ENCODE measurements around the gene SREK1IP1. TPM values are rescaled to one million over a fixed set of nuclear protein-coding genes. Genes with fewer than 3 reads are reported as not detected.

Gene SREK1IP1
- total RNA-seq, 2 experiments from 2014 or later: 20.5 to 22.9 TPM

DNA sequence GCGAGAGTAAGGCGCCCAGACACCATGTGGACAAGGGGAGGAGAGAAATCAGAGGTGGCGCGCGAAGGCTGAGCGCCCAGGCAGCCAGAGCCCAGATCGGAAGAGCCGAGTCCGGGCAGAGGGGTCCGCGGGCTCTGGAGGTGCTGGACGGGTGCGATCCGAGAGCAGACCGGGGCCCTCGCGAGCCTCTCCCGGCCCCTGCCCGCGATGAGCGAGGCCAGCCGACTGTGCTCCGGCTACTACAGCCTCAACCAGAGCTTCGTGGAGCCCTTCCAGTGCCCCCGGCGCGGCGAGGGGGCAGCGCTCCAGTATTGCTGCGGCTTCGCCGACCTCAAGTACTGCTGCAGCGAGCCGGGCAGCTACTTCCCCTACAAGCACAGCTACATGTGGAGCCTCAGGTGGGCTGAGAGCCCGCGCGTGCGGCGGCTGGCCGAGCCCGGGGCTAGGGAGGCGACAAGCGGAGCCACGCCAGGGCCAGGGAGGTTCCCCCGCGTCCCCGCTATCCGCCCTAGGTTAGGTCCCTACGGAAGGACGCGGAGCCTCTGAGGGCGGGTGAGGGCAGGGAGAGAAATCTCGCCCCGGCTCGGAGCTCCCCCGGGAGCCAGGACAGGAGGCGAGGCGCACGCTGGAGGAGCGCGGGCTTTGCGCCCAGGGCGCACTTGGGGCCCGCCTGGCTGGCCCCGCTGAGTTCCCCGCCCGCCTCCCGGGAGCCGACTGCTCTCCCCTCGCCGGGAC is 77.9 kb downstream of the SREK1IP1 start, which contains the start of gene SHISAL2B:
SHISAL2B (plus strand) TSS at position 87 of the 735 bp plus-strand sequence; CDS start at position 208, 121 bp downstream.
- DNase-seq: peak; percentile 14
- Mint-ChIP-seq H3K9me3 (peaks cover 3% of the 10 kb centered on the region), H3K36me3 (ENCODE audit: low read depth) (no peaks in the 10 kb centered on the region), H3K27me3 (peaks cover 36% of the 10 kb centered on the region), H3K4me3 (peak within 1 kb of the TSS; percentile 16), H3K27ac (no peak within 1 kb of the TSS), H3K4me1 (ENCODE audit: low read depth) (peaks cover 4% of the 10 kb centered on the region)
- ChIA-PET CTCF (interaction anchor here (0.7 kb wide), 1 partner anchor 9 kb away, joined by 3 read pairs; no protein-coding TSS in a partner anchor), POLR2A (no interaction called here)
- intact Hi-C loops (cut with micrococcal nuclease): no loop called here
- peak; percentile 42 for ATAC-seq
- TF ChIP-seq, protein P1, sequence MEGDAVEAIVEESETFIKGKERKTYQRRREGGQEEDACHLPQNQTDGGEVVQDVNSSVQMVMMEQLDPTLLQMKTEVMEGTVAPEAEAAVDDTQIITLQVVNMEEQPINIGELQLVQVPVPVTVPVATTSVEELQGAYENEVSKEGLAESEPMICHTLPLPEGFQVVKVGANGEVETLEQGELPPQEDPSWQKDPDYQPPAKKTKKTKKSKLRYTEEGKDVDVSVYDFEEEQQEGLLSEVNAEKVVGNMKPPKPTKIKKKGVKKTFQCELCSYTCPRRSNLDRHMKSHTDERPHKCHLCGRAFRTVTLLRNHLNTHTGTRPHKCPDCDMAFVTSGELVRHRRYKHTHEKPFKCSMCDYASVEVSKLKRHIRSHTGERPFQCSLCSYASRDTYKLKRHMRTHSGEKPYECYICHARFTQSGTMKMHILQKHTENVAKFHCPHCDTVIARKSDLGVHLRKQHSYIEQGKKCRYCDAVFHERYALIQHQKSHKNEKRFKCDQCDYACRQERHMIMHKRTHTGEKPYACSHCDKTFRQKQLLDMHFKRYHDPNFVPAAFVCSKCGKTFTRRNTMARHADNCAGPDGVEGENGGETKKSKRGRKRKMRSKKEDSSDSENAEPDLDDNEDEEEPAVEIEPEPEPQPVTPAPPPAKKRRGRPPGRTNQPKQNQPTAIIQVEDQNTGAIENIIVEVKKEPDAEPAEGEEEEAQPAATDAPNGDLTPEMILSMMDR (IDR thresholded peaks at IDR 0.05): no peak

DNA sequence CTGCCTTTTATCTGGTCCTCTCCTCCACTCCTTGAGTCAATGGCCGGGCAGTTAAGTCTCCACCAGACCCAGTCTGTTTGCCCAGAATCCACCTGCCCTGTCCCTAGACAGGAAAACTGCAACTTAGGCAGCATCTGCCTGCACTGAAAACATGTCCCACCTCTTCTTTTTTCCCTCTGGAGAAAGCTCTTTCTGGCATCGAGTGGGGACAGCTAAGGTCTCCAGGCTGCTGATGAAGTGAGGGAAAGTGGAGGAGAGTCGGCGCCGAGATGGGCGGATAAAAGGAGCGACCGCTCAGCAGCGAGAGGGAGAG is 78.4 kb downstream of the SREK1IP1 start:
- Mint-ChIP-seq H3K36me3 (ENCODE audit: low read depth) (no peaks in the 10 kb centered on the region), H3K27ac (no peak overlapping the region), H3K27me3 (peaks cover 36% of the 10 kb centered on the region), H3K4me1 (ENCODE audit: low read depth) (peaks cover 4% of the 10 kb centered on the region), H3K4me3 (peak overlapping the region; percentile 16), H3K9me3 (no peaks in the 10 kb centered on the region)
- DNase-seq (no peak), ATAC-seq (no peak)
- intact Hi-C loops (cut with micrococcal nuclease): no loop called here
- ChIA-PET CTCF (no interaction called here), POLR2A (no interaction called here)
- TF ChIP-seq, protein P1 (IDR thresholded peaks at IDR 0.05): no peak

DNA sequence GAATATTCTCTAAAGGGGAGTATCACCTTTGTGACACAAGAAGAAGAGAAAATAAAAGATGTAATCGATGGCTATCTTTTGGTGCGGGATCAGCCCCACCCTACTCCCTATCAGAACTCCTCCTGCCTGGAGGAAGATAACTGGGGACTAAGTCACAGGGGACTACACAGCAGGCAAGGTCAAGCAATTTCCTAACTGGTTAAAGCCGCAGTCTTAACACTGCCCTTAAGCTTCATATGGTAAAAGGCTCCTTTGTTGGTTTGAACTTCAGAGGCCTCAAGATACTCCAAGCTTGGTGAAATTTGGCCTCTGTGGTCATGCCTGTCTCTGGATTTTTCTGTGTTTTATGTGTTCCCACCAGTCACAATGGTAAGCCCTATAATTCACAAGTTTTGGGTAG is 79.5 kb downstream of the SREK1IP1 start:
- ChIA-PET POLR2A (no interaction called here), CTCF (no interaction called here)
- Mint-ChIP-seq H3K27me3 (peaks cover 37% of the 10 kb centered on the region), H3K4me3 (no peak overlapping the region), H3K27ac (no peak overlapping the region), H3K36me3 (ENCODE audit: low read depth) (no peaks in the 10 kb centered on the region), H3K4me1 (ENCODE audit: low read depth) (peaks cover 4% of the 10 kb centered on the region), H3K9me3 (no peaks in the 10 kb centered on the region)
- TF ChIP-seq, protein P1 (IDR thresholded peaks at IDR 0.05): no peak
- no peak for ATAC-seq
- intact Hi-C loops (cut with micrococcal nuclease): no loop called here
- no peak for DNase-seq

DNA sequence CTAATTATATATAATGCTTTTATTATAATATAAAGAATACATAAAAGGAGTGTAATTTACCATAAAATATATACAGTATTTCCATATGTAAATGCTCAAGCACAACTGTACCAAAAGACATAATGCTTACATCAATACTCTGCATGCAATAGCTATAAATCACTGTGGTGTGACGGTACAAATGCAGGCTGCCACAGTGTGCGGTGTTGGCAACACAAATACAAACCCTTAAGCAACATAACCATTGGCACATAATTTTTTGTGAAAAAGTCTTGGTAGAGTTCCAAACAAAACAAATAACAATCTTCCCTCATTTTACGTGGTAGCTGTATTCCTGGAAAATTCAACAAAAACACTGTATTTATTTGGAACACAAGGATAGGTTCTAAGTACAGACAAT is 80.1 kb downstream of the SREK1IP1 start:
- intact Hi-C loops (cut with micrococcal nuclease): no loop called here
- CTCF ChIA-PET: no interaction called here
- Mint-ChIP-seq H3K4me3 (no peak overlapping the region), H3K36me3 (ENCODE audit: low read depth) (no peaks in the 10 kb centered on the region), H3K4me1 (ENCODE audit: low read depth) (peaks cover 4% of the 10 kb centered on the region), H3K27me3 (peaks cover 37% of the 10 kb centered on the region), H3K27ac (no peak overlapping the region), H3K9me3 (no peaks in the 10 kb centered on the region)
- DNase-seq: no peak
- no peak for ATAC-seq
- POLR2A ChIA-PET: no interaction called here
- TF ChIP-seq, protein P1 (IDR thresholded peaks at IDR 0.05): no peak

DNA sequence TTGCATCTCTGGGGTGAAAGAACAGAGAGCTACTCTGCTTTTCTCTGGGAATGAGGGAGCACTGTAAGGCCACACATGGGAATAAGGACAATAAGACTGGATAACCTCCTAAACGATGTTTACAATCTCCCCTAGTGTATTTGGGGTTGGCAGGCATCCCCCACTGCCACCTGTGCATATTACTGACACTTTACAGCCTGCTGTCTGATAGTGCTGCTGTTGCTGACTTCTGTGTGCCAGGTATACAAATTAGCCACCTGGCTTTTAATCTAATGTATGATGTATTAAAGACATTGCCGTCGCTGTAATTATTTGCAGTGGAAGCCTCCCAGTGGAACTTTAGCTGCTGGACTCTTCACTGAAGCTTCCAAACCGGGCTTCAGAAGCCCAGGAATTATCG is 82.6 kb downstream of the SREK1IP1 start:
- Mint-ChIP-seq H3K27me3 (peaks cover 27% of the 10 kb centered on the region), H3K4me1 (ENCODE audit: low read depth) (peaks cover 4% of the 10 kb centered on the region), H3K36me3 (ENCODE audit: low read depth) (no peaks in the 10 kb centered on the region), H3K27ac (no peak overlapping the region), H3K4me3 (no peak overlapping the region), H3K9me3 (no peaks in the 10 kb centered on the region)
- no peak for DNase-seq
- ATAC-seq: no peak
- ChIA-PET POLR2A (no interaction called here), CTCF (interaction anchor here (1.6 kb wide), 1 partner anchor 98 kb away, joined by 3 read pairs; no protein-coding TSS in a partner anchor)
- intact Hi-C loops (cut with micrococcal nuclease): no loop called here
- TF ChIP-seq, protein P1 (IDR thresholded peaks at IDR 0.05): no peak

Measured in activated CD8-positive, alpha-beta T cell treated with anti-CD3 and anti-CD28 coated beads for 36 hours (primary cell).